Liver (tissue), 9 donors: ENCODE measurements around the gene CACNA1H. TPM values are rescaled to one million over a fixed set of nuclear protein-coding genes. Genes with fewer than 3 reads are reported as not detected.

Experiments
- DNase-seq: peaks from one replicate; pipeline ENCODE4 v3.0.0-alpha.2; 2017; ENCODE audit warnings: low spot score
- H3K27ac ChIP-seq, 2 donors: one replicate each; pipeline ENCODE4 v1.7.0; 2013; ENCODE audit warnings: inconsistent platforms in 2 of 2, low read length in 2 of 2, control low read depth in 1 of 2, low read depth in 1 of 2, mild to moderate bottlenecking in 1 of 2
- H3K27me3 ChIP-seq, 4 donors: one replicate each; pipeline versions ENCODE4 v1.6.1 to v1.7.0; 2013; ENCODE audit warnings: low read length in 3 of 4, inconsistent platforms in 1 of 4, mild to moderate bottlenecking in 1 of 4, moderate library complexity in 1 of 4; ENCODE audit not compliant: control insufficient read depth in 4 of 4, insufficient read depth in 4 of 4
- H3K36me3 ChIP-seq, 4 donors: one replicate each; pipeline versions ENCODE4 v1.6.1 to v1.7.0; 2013; ENCODE audit warnings: low read length in 3 of 4, mild to moderate bottlenecking in 3 of 4, low read depth in 1 of 4, moderate library complexity in 1 of 4; ENCODE audit not compliant: control insufficient read depth in 4 of 4, insufficient read depth in 3 of 4
- H3K4me1 ChIP-seq, 4 donors: one replicate each; pipeline versions ENCODE4 v1.6.1 to v1.7.0; 2013; ENCODE audit warnings: low read length in 3 of 4, mild to moderate bottlenecking in 3 of 4, moderate library complexity in 1 of 4; ENCODE audit not compliant: control insufficient read depth in 4 of 4, insufficient read depth in 4 of 4
- H3K4me3 ChIP-seq, 3 donors: one replicate each; pipeline versions ENCODE4 v1.6.1 to v1.7.0; 2013; ENCODE audit warnings: low read length in 3 of 3, control low read depth in 1 of 3, low read depth in 1 of 3, mild to moderate bottlenecking in 1 of 3
- H3K9ac ChIP-seq, 2 donors: one replicate each; pipeline ENCODE4 v1.7.0; 2013; ENCODE audit warnings: low read length in 2 of 2, mild to moderate bottlenecking in 2 of 2, moderate library complexity in 2 of 2, control low read depth in 1 of 2, low read depth in 1 of 2
- H3K9me3 ChIP-seq, 4 donors: one replicate each; pipeline versions ENCODE4 v1.6.1 to v1.7.0; 2013; ENCODE audit warnings: low read length in 3 of 4; ENCODE audit not compliant: control insufficient read depth in 4 of 4
- ATF3 ChIP-seq: IDR thresholded peaks from 2 replicates; pipeline ENCODE4 v1.6.1; 2016; ENCODE audit warnings: antibody characterized with exemption
- CTCF ChIP-seq: fragments of 150-350 bp; IDR thresholded peaks from 2 replicates; pipeline ENCODE4 v1.5.1; 2017; ENCODE audit warnings: improper control_type of control experiment, low read depth, low read length; ENCODE audit not compliant: missing input control
- EGR1 ChIP-seq, 2 donors: IDR thresholded peaks; 2 replicates each; pipeline ENCODE4 v1.6.1; 2016 to 2018; ENCODE audit warnings: antibody characterized with exemption in 2 of 2, low read depth in 2 of 2
- FOXA1 ChIP-seq: IDR thresholded peaks from 2 replicates; pipeline ENCODE4 v1.6.1; 2016; ENCODE audit warnings: antibody characterized with exemption
- FOXA2 ChIP-seq: IDR thresholded peaks from 2 replicates; pipeline ENCODE4 v1.6.1; 2016; ENCODE audit warnings: antibody characterized with exemption
- GABPA ChIP-seq, 2 donors: IDR thresholded peaks in 1 of 2; conservative IDR thresholded peaks in 1 of 2; 2 replicates each; pipeline ENCODE4 v1.6.1; 2016; ENCODE audit warnings: antibody characterized with exemption in 2 of 2, mild to moderate bottlenecking in 1 of 2, moderate library complexity in 1 of 2
- HNF4A ChIP-seq, 2 donors: conservative IDR thresholded peaks; 2 replicates each; pipeline ENCODE4 v1.6.1; 2016; ENCODE audit warnings: antibody characterized with exemption in 2 of 2, mild to moderate bottlenecking in 2 of 2
- HNF4G ChIP-seq: IDR thresholded peaks from 2 replicates; pipeline ENCODE4 v1.6.1; 2016; ENCODE audit warnings: antibody characterized with exemption
- JUND ChIP-seq, 2 donors: IDR thresholded peaks; 2 replicates each; pipeline ENCODE4 v1.6.1; 2016; ENCODE audit warnings: antibody characterized with exemption in 2 of 2
- MAX ChIP-seq: IDR thresholded peaks from 2 replicates; pipeline ENCODE4 v1.6.1; 2016; ENCODE audit warnings: antibody characterized with exemption
- NR2F2 ChIP-seq: IDR thresholded peaks from 2 replicates; pipeline ENCODE4 v1.6.1; 2016; ENCODE audit warnings: antibody characterized with exemption
- RAD21 ChIP-seq, 2 donors: IDR thresholded peaks; 2 replicates each; pipeline ENCODE4 v1.6.1; 2016; ENCODE audit warnings: antibody characterized with exemption in 2 of 2, mild to moderate bottlenecking in 2 of 2
- REST ChIP-seq: IDR thresholded peaks from 2 replicates; pipeline ENCODE4 v1.6.1; 2016; ENCODE audit warnings: antibody characterized with exemption, mild to moderate bottlenecking
- RXRA ChIP-seq, 2 donors: IDR thresholded peaks; 2 replicates each; pipeline ENCODE4 v1.6.1; 2017 to 2018; ENCODE audit warnings: antibody characterized with exemption in 2 of 2, mild to moderate bottlenecking in 1 of 2
- SP1 ChIP-seq: IDR thresholded peaks from 2 replicates; pipeline ENCODE4 v1.6.1; 2018; ENCODE audit warnings: antibody characterized with exemption, mild to moderate bottlenecking
- TAF1 ChIP-seq: conservative IDR thresholded peaks from 2 replicates; pipeline ENCODE4 v1.6.1; 2016; ENCODE audit warnings: antibody characterized with exemption, mild to moderate bottlenecking
- YY1 ChIP-seq: IDR thresholded peaks from 2 replicates; pipeline ENCODE4 v1.6.1; 2016; ENCODE audit warnings: antibody characterized with exemption, mild to moderate bottlenecking
- ZBTB33 ChIP-seq: IDR thresholded peaks from 2 replicates; pipeline ENCODE4 v1.6.1; 2016; ENCODE audit warnings: antibody characterized with exemption
- WGBS: extraction: QIAGEN DNeasy Blood & Tissue Kit; methylation state at CpG from one replicate; pipeline ENCODE4 v1.1.7; 2013; 5-methylcytosine and 5-hydroxymethylcytosine counted together
- polyA plus RNA-seq, 2 donors: library from polyadenylated mRNA; stranded (reverse) in 1 of 2; unstranded in 1 of 2; fragments of 200-250 nt in 1 of 2; fragments of >200 nt in 1 of 2; fragmentation: Nextera tagmentation in 1 of 2; extraction: Ambion mirVana in 1 of 2; gene quantifications; one replicate each; pipeline versions ENCODE4 v1.2.1 to v1.2.3, GENCODE V29; 2013 to 2015
- total RNA-seq, 2 donors: library from RNA; depleted of rRNA; stranded (reverse); fragments of >200 nt; gene quantifications; one replicate each; pipeline ENCODE4 v1.2.3, GENCODE V29; 2014
- donor health status: healthy.
- donor health status: healthy.
- donor health status: healthy.
- donor health status: healthy.
- donor health status: healthy.

CACNA1H gene
- total and polyA plus RNA-seq, 4 donors: 0.21 to 8.5 (median 6.1) TPM

- Histone ChIP-seq H3K27me3 (no peaks in the 10 kb centered on the region), H3K36me3 (no peaks in the 10 kb centered on the region), H3K9me3 (no peaks in the 10 kb centered on the region), H3K4me3 (peak overlapping the region in 1 of 3 donors; percentile 32), H3K9ac (no peak overlapping the region), H3K27ac (peak overlapping the region; percentile 73 to 80), H3K4me1 (peaks cover 12 to 48% (median 32%) of the 10 kb centered on the region in 4 donors)
- no peak for DNase-seq
- WGBS: 26% methylated on average over 30 of the region's 30 CpGs
- no peak for TF ChIP-seq HNF4G
- TF ChIP-seq SP1: no peak
- TF ChIP-seq TAF1: no peak
- TF ChIP-seq ATF3: no peak
- TF ChIP-seq FOXA1: no peak
- no peak for TF ChIP-seq ZBTB33
- no peak for TF ChIP-seq NR2F2
- TF ChIP-seq GABPA (IDR thresholded peaks at IDR 0.05 in 1 of 2, conservative IDR thresholded peaks at IDR 0.05 in 1 of 2): no peak
- no peak for TF ChIP-seq MAX
- TF ChIP-seq FOXA2: no peak
- TF ChIP-seq YY1: peak; percentile 54
- peak; percentile 2 to 9 for TF ChIP-seq RXRA (IDR thresholded peaks at IDR 0.05)
- no peak for TF ChIP-seq RAD21 (IDR thresholded peaks at IDR 0.05)
- TF ChIP-seq REST: no peak
- TF ChIP-seq JUND (IDR thresholded peaks at IDR 0.05): no peak
- no peak for TF ChIP-seq CTCF
- no peak for TF ChIP-seq EGR1 (IDR thresholded peaks at IDR 0.05; ENCODE audit: low read depth in 2 of 2)
- peak; percentile 7 to 17 for TF ChIP-seq HNF4A (conservative IDR thresholded peaks at IDR 0.05)
Observed at GRCh38 chr16:1134776-1135458, 18.0 kb upstream of the CACNA1H start.
